ENCODE data around the gene FGF14. TPM values are rescaled to one million over a fixed set of nuclear protein-coding genes. Genes with fewer than 3 reads are reported as not detected.

Gene FGF14
- total and polyA plus RNA-seq, 2 donors from 2014 or later = 0.47 to 3.3 TPM

GRCh38 chr13:101752432-101752831, 649.4 kb downstream of the FGF14 start:
- FAIRE-seq = no peak
- Histone ChIP-seq H3K27me3 (ENCODE audit: control insufficient read depth, insufficient read depth, low read length) (no peaks in the 10 kb centered on the region), H3K27ac (ENCODE audit: low read depth in 2 of 2, low read length in 2 of 2) (no peak overlapping the region), H3K4me3 (ENCODE audit: low read length in 3 of 3) (no peak overlapping the region), H3K4me1 (ENCODE audit: control insufficient read depth in 2 of 3, insufficient read depth in 2 of 3, low read depth in 1 of 3, low read length in 3 of 3) (no peaks in the 10 kb centered on the region), H3K9ac (ENCODE audit: low read length in 3 of 3) (no peak overlapping the region), H3K9me3 (ENCODE audit: control insufficient read depth in 2 of 3, insufficient read depth in 1 of 3, low read length in 3 of 3) (no peaks in the 10 kb centered on the region), H3K36me3 (ENCODE audit: control insufficient read depth in 2 of 3, insufficient read depth in 3 of 3, low read length in 3 of 3) (no peaks in the 10 kb centered on the region)
- no peak for TF ChIP-seq CTCF (IDR thresholded peaks at IDR 0.05; ENCODE audit: borderline replicate concordance, extremely low read depth, insufficient read depth)
- DNase-seq = no peak
- intact Hi-C loops (cut with DNase I) = loop anchor here (10.0 kb wide), 1 partner anchor 608 kb away; no protein-coding TSS in a partner anchor

GRCh38 chr13:101751488-101751887, 650.4 kb downstream of the FGF14 start:
- Histone ChIP-seq H3K4me3 (ENCODE audit: low read length in 3 of 3) (no peak overlapping the region), H3K4me1 (ENCODE audit: control insufficient read depth in 2 of 3, insufficient read depth in 2 of 3, low read depth in 1 of 3, low read length in 3 of 3) (no peaks in the 10 kb centered on the region), H3K9me3 (ENCODE audit: control insufficient read depth in 2 of 3, insufficient read depth in 1 of 3, low read length in 3 of 3) (no peaks in the 10 kb centered on the region), H3K27me3 (ENCODE audit: control insufficient read depth, insufficient read depth, low read length) (no peaks in the 10 kb centered on the region), H3K27ac (ENCODE audit: low read depth in 2 of 2, low read length in 2 of 2) (no peak overlapping the region), H3K36me3 (ENCODE audit: control insufficient read depth in 2 of 3, insufficient read depth in 3 of 3, low read length in 3 of 3) (no peaks in the 10 kb centered on the region), H3K9ac (ENCODE audit: low read length in 3 of 3) (no peak overlapping the region)
- DNase-seq = peak in 4 of 5 donors; percentile 26 to 81 (median 54)
- FAIRE-seq = no peak
- no peak for TF ChIP-seq CTCF (IDR thresholded peaks at IDR 0.05; ENCODE audit: borderline replicate concordance, extremely low read depth, insufficient read depth)
- intact Hi-C loops (cut with DNase I) = loop anchor here (10.0 kb wide), 1 partner anchor 607 kb away; no protein-coding TSS in a partner anchor

- no peak for FAIRE-seq
- no peak for DNase-seq
- no peak for TF ChIP-seq CTCF (IDR thresholded peaks at IDR 0.05; ENCODE audit: borderline replicate concordance, extremely low read depth, insufficient read depth)
These were observed 652.3 kb downstream of the FGF14 start for GRCh38 chr13:101749584-101749983.

GRCh38 chr13:101747039-101747438, 654.8 kb downstream of the FGF14 start:
- intact Hi-C loops (cut with DNase I) = no loop called here
- H3K36me3 ChIP-seq (ENCODE audit: control insufficient read depth in 2 of 3, insufficient read depth in 3 of 3, low read length in 3 of 3) = no peaks in the 10 kb centered on the region
- no peaks in the 10 kb centered on the region for H3K9me3 ChIP-seq (ENCODE audit: control insufficient read depth in 2 of 3, insufficient read depth in 1 of 3, low read length in 3 of 3)
- H3K4me3 ChIP-seq (ENCODE audit: low read length in 3 of 3) = no peak overlapping the region
- H3K27me3 ChIP-seq (ENCODE audit: control insufficient read depth, insufficient read depth, low read length) = no peaks in the 10 kb centered on the region
- no peaks in the 10 kb centered on the region for H3K4me1 ChIP-seq (ENCODE audit: control insufficient read depth in 2 of 3, insufficient read depth in 2 of 3, low read depth in 1 of 3, low read length in 3 of 3)
- no peak overlapping the region for H3K27ac ChIP-seq (ENCODE audit: low read depth in 2 of 2, low read length in 2 of 2)
- FAIRE-seq (peak; percentile 13), DNase-seq (no peak)
- no peak overlapping the region for H3K9ac ChIP-seq (ENCODE audit: low read length in 3 of 3)
- no peak for TF ChIP-seq CTCF (IDR thresholded peaks at IDR 0.05; ENCODE audit: borderline replicate concordance, extremely low read depth, insufficient read depth)

More at GRCh38 chr13:101749584-101749983, 652.3 kb downstream of the FGF14 start:
- H3K36me3 ChIP-seq (ENCODE audit: control insufficient read depth in 2 of 3, insufficient read depth in 3 of 3, low read length in 3 of 3) = no peaks in the 10 kb centered on the region
- H3K27me3 ChIP-seq (ENCODE audit: control insufficient read depth, insufficient read depth, low read length) = no peaks in the 10 kb centered on the region
- no peak overlapping the region for H3K9ac ChIP-seq (ENCODE audit: low read length in 3 of 3)
- no peak overlapping the region for H3K27ac ChIP-seq (ENCODE audit: low read depth in 2 of 2, low read length in 2 of 2)
- intact Hi-C loops (cut with DNase I) = no loop called here
- H3K4me1 ChIP-seq (ENCODE audit: control insufficient read depth in 2 of 3, insufficient read depth in 2 of 3, low read depth in 1 of 3, low read length in 3 of 3) = no peaks in the 10 kb centered on the region
- no peak overlapping the region for H3K4me3 ChIP-seq (ENCODE audit: low read length in 3 of 3)
- H3K9me3 ChIP-seq (ENCODE audit: control insufficient read depth in 2 of 3, insufficient read depth in 1 of 3, low read length in 3 of 3) = no peaks in the 10 kb centered on the region

All from kidney (tissue), 14 donors.